Smooth muscle cell (in vitro differentiated cells): ENCODE measurements around the gene CDK5R1. TPM values are rescaled to one million over a fixed set of nuclear protein-coding genes. Genes with fewer than 3 reads are reported as not detected.

Experiments
- DNase-seq: peaks from one replicate; lab custom pipeline; 2025; ENCODE audit not compliant: unreplicated experiment; lab: John Stamatoyannopoulos, UW
- H2AFZ ChIP-seq: fragments of 200-600 bp; sonication (generic); 2 replicates; pipeline ENCODE4 v1.6.0; 2016; ENCODE audit warnings: antibody characterized with exemption, low read depth, mild to moderate bottlenecking
- H3F3A ChIP-seq: fragments of 200-600 bp; sonication (generic); 2 replicates; pipeline ENCODE4 v1.6.0; 2017; ENCODE audit warnings: antibody characterized with exemption, low read depth
- H3K27ac ChIP-seq: fragments of 200-600 bp; sonication (generic); 2 replicates; pipeline ENCODE4 v1.5.1; 2016; ENCODE audit warnings: low read depth, mild to moderate bottlenecking
- H3K27me3 ChIP-seq: fragments of 200-600 bp; sonication (generic); 2 replicates; pipeline ENCODE4 v1.6.1; 2016; ENCODE audit warnings: low read depth, mild to moderate bottlenecking
- H3K36me3 ChIP-seq: fragments of 200-600 bp; sonication (generic); 2 replicates; pipeline ENCODE4 v1.5.1; 2016; ENCODE audit warnings: low read depth
- H3K4me1 ChIP-seq: fragments of 200-600 bp; sonication (generic); 2 replicates; pipeline ENCODE4 v1.5.1; 2016; ENCODE audit warnings: low read depth
- H3K4me2 ChIP-seq: fragments of 200-600 bp; sonication (generic); 2 replicates; pipeline ENCODE4 v1.6.0; 2016; ENCODE audit warnings: mild to moderate bottlenecking
- H3K4me3 ChIP-seq: fragments of 200-600 bp; sonication (generic); 2 replicates; pipeline ENCODE4 v1.5.1; 2016; ENCODE audit warnings: mild to moderate bottlenecking
- H3K79me2 ChIP-seq: fragments of 200-600 bp; sonication (generic); 2 replicates; pipeline ENCODE4 v1.6.0; 2016; ENCODE audit warnings: low read depth, mild to moderate bottlenecking
- H3K9ac ChIP-seq: fragments of 200-600 bp; sonication (generic); 2 replicates; pipeline ENCODE4 v1.6.0; 2016; ENCODE audit warnings: low read depth
- H3K9me3 ChIP-seq: fragments of 200-600 bp; sonication (generic); replicated peaks from 2 replicates; pipeline ENCODE4 v1.5.1; 2016; ENCODE audit warnings: low read depth
- H4K20me1 ChIP-seq: fragments of 200-600 bp; sonication (generic); 2 replicates; pipeline ENCODE4 v1.6.0; 2016; ENCODE audit warnings: low read depth
- CTCF ChIP-seq: fragments of 200-600 bp; sonication (generic); IDR thresholded peaks from 2 replicates; pipeline ENCODE4 v1.5.1; 2017; ENCODE audit warnings: borderline replicate concordance, mild to moderate bottlenecking, antibody characterized with exemption; ENCODE audit not compliant: insufficient read depth, poor library complexity, severe bottlenecking
- WGBS: methylation state at CpG from one replicate; pipeline ENCODE4 v1.1.7; 2016; ENCODE audit warnings: low lambda C conversion rate; 5-methylcytosine and 5-hydroxymethylcytosine counted together
- polyA plus RNA-seq: library from polyadenylated mRNA; unstranded; fragments of >200 nt; fragmentation: Nextera tagmentation; extraction: Ambion mirVana; gene quantifications from 2 replicates; pipeline ENCODE4 v1.2.1, GENCODE V29; 2016
- total RNA-seq: library from RNA; depleted of rRNA; stranded (reverse); fragments of >200 nt; gene quantifications from 2 replicates; pipeline ENCODE4 v1.2.3, GENCODE V29; 2014

Gene CDK5R1
- total and polyA plus RNA-seq, 2 experiments from 2014 or later, result 2.3 to 3.1 TPM

GRCh38 chr17:32503251-32504165 is 16.7 kb downstream of the CDK5R1 start:
- 51% methylated on average over 7 of the region's 7 CpGs for WGBS
- Histone ChIP-seq H3K27ac (peak overlapping the region; percentile 59), H2AFZ (no peak overlapping the region), H3K79me2 (no peaks in the 10 kb centered on the region), H3K27me3 (no peaks in the 10 kb centered on the region), H4K20me1 (no peaks in the 10 kb centered on the region), H3K4me1 (peaks cover 12% of the 10 kb centered on the region), H3K9ac (peak overlapping the region; percentile 30), H3K36me3 (no peaks in the 10 kb centered on the region), H3K9me3 (no peaks in the 10 kb centered on the region), H3K4me3 (no peak overlapping the region), H3K4me2 (peak overlapping the region; percentile 59), H3F3A (no peaks in the 10 kb centered on the region)
- no peak for TF ChIP-seq CTCF
- DNase-seq, result no peak

GRCh38 chr17:32504166-32504990 is 17.6 kb downstream of the CDK5R1 start:
- H3K4me2 ChIP-seq, result peak overlapping the region; percentile 59
- no peaks in the 10 kb centered on the region for H3K9me3 ChIP-seq
- TF ChIP-seq CTCF, result no peak
- no peak overlapping the region for H2AFZ ChIP-seq
- no peaks in the 10 kb centered on the region for H3K36me3 ChIP-seq
- H3K79me2 ChIP-seq, result no peaks in the 10 kb centered on the region
- no peaks in the 10 kb centered on the region for H4K20me1 ChIP-seq
- no peaks in the 10 kb centered on the region for H3K27me3 ChIP-seq
- peak overlapping the region; percentile 30 for H3K9ac ChIP-seq
- H3F3A ChIP-seq, result no peaks in the 10 kb centered on the region
- WGBS, result 56% methylated on average over 18 of the region's 18 CpGs
- no peak for DNase-seq
- H3K4me1 ChIP-seq, result peaks cover 12% of the 10 kb centered on the region
- no peak overlapping the region for H3K4me3 ChIP-seq
- H3K27ac ChIP-seq, result peak overlapping the region; percentile 59

GRCh38 chr17:32508926-32509325 is 22.1 kb downstream of the CDK5R1 start:
- no peak for DNase-seq
- Histone ChIP-seq H3K9me3 (no peaks in the 10 kb centered on the region), H3K27me3 (no peaks in the 10 kb centered on the region), H3K9ac (no peak overlapping the region), H3K4me1 (peaks cover 5% of the 10 kb centered on the region), H3K36me3 (no peaks in the 10 kb centered on the region), H3F3A (no peaks in the 10 kb centered on the region), H2AFZ (no peak overlapping the region), H3K27ac (no peak overlapping the region), H3K4me2 (no peak overlapping the region), H4K20me1 (no peaks in the 10 kb centered on the region), H3K79me2 (no peaks in the 10 kb centered on the region), H3K4me3 (no peak overlapping the region)
- 96% methylated on average over 5 of the region's 5 CpGs for WGBS
- TF ChIP-seq CTCF, result no peak
